ENCODE results near the gene TSPAN18.

TSPAN18 gene

DNA sequence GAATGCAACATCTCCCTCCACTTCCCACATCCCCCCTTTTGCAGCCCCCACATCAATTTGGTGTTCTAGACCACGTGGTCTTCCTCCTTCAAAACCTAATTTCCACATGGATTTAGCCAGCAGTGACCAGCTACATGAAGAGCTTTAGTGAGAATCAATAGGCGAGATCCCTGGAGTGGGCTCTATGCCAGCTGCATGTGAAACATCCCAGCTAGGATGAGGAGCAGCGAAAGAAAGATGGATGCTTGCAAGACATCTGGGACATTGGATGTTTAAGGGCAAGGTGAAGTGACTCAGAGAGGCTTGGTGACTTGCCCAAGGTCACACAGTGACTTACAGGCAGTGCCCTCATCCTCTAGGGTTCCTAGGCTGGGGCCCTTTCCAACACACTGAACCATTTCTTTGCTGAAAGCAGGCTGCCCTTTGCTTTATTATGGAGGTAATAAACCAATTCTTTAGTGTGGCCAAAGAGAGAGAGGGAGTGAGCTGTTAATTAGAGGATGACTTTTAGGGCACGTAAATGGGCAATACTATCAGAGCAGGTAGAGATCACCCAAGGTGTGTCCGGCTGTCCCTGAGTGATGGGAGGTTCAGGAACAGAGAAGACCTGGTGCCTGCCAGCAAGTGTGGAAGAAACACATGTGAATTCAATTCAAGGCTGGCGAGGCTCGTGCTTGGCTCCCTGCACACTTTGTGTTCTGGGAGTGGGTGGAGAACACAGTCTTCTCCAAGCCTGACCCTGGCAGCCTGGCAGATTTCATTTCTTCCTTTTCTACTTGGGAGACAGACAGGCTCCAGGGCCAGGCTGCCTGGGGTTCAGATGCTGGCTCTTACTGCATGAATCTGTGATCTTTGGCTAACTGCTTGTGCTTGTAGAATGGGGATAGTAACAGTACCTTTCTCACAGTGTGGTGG, 24.0 kb downstream of the TSPAN18 start:
- no peaks in the 10 kb centered on the region for H3K36me3 ChIP-seq (ENCODE audit: control insufficient read depth, insufficient read depth, low read length)
- H3K4me3 ChIP-seq (replicated peaks; ENCODE audit: low read depth, low read length), result no peak overlapping the region
- TF ChIP-seq, protein P1, sequence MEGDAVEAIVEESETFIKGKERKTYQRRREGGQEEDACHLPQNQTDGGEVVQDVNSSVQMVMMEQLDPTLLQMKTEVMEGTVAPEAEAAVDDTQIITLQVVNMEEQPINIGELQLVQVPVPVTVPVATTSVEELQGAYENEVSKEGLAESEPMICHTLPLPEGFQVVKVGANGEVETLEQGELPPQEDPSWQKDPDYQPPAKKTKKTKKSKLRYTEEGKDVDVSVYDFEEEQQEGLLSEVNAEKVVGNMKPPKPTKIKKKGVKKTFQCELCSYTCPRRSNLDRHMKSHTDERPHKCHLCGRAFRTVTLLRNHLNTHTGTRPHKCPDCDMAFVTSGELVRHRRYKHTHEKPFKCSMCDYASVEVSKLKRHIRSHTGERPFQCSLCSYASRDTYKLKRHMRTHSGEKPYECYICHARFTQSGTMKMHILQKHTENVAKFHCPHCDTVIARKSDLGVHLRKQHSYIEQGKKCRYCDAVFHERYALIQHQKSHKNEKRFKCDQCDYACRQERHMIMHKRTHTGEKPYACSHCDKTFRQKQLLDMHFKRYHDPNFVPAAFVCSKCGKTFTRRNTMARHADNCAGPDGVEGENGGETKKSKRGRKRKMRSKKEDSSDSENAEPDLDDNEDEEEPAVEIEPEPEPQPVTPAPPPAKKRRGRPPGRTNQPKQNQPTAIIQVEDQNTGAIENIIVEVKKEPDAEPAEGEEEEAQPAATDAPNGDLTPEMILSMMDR (IDR thresholded peaks at IDR 0.05; ENCODE audit: insufficient read depth, low read length, poor library complexity, severe bottlenecking), result no peak
- no peaks in the 10 kb centered on the region; the same call in none of the 2 replicates for H3K27me3 ChIP-seq (replicated peaks; ENCODE audit: control insufficient read depth, insufficient read depth, low read length)
- no peak for DNase-seq (ENCODE audit: extremely low read depth, insufficient read length)

DNA sequence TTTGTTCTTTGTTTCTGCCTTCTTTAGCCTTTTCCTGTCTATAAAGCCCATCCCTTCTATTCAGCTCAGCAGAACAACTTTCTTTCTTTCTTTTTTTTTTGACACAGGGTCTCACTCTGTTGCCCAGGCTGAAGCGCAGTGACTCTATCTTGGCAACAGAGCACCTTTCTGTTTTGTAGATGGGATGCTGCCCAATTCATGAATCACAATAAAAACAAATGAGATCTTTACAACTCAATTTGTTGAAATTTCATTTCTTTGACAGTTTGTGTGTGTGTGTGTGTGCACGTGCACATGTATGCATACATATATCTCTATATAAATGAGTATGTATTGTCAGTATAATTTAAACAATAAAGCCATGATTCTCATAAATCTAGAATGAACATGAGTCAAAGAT, 25.5 kb downstream of the TSPAN18 start:
- TF ChIP-seq, protein P1 (IDR thresholded peaks at IDR 0.05; ENCODE audit: insufficient read depth, low read length, poor library complexity, severe bottlenecking), result no peak
- DNase-seq (ENCODE audit: extremely low read depth, insufficient read length), result no peak
- H3K36me3 ChIP-seq (ENCODE audit: control insufficient read depth, insufficient read depth, low read length), result no peaks in the 10 kb centered on the region
- H3K27me3 ChIP-seq (replicated peaks; ENCODE audit: control insufficient read depth, insufficient read depth, low read length), result no peaks in the 10 kb centered on the region; the same call in none of the 2 replicates
- no peak overlapping the region for H3K4me3 ChIP-seq (replicated peaks; ENCODE audit: low read depth, low read length)

DNA sequence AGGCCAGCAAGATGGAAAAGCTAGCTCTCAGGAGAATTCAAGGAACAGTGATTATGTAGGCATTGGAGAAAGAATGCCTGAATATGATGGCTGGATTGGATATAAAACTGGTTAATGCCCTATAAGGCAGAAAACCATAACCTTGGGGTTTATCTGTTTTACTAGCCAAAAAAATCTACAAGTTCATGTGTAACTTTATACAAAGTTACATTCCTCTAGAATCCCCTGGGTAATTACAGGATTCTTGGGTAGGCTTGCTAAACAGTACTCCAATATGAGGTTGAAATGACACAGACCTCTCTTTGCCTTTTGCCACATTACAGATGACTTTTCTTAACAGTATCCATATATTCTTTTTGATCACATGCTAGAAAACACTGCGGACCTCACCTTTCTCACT, 26.0 kb downstream of the TSPAN18 start:
- DNase-seq (ENCODE audit: extremely low read depth, insufficient read length), result no peak
- Histone ChIP-seq H3K4me3 (replicated peaks; ENCODE audit: low read depth, low read length) (no peak overlapping the region), H3K27me3 (replicated peaks; ENCODE audit: control insufficient read depth, insufficient read depth, low read length) (no peaks in the 10 kb centered on the region; the same call in none of the 2 replicates), H3K36me3 (ENCODE audit: control insufficient read depth, insufficient read depth, low read length) (no peaks in the 10 kb centered on the region)
- TF ChIP-seq, protein P1 (IDR thresholded peaks at IDR 0.05; ENCODE audit: insufficient read depth, low read length, poor library complexity, severe bottlenecking), result no peak

DNA sequence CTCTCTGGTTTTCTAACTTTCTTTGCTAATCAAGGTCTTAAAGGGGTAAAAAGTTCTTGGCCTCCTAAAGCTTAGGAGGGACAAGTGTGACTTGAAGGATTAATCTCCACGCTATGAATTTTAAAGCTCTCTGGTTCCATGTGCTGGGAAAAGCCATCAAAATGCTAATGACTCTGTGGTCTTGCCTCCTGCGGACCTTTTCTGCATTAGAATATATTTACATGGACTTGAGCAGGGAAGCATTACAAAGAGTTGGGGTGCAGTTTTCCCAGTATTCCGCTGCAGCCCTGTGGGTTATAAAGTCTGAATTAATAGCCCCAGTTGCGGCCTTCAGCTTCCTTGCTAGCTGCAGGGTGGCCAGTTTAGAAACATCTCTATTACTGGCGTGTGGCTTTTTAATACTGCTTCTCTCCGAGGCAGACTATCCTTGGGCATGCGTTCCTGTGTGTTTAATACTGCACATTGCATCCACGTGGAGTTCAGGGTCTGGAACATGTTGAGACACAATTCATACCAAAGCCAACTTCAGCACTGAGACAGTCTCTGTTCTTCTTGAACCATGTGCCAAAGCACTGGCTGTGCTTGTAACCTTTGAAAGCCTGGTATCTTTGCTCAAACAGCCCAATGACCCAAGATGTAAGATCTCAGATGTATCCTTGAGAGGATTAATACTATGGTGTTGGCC, 27.3 kb downstream of the TSPAN18 start:
- no peaks in the 10 kb centered on the region; the same call in none of the 2 replicates for H3K27me3 ChIP-seq (replicated peaks; ENCODE audit: control insufficient read depth, insufficient read depth, low read length)
- H3K36me3 ChIP-seq (ENCODE audit: control insufficient read depth, insufficient read depth, low read length), result no peaks in the 10 kb centered on the region
- TF ChIP-seq, protein P1 (IDR thresholded peaks at IDR 0.05; ENCODE audit: insufficient read depth, low read length, poor library complexity, severe bottlenecking), result no peak
- no peak for DNase-seq (ENCODE audit: extremely low read depth, insufficient read length)
- no peak overlapping the region for H3K4me3 ChIP-seq (replicated peaks; ENCODE audit: low read depth, low read length)

DNA sequence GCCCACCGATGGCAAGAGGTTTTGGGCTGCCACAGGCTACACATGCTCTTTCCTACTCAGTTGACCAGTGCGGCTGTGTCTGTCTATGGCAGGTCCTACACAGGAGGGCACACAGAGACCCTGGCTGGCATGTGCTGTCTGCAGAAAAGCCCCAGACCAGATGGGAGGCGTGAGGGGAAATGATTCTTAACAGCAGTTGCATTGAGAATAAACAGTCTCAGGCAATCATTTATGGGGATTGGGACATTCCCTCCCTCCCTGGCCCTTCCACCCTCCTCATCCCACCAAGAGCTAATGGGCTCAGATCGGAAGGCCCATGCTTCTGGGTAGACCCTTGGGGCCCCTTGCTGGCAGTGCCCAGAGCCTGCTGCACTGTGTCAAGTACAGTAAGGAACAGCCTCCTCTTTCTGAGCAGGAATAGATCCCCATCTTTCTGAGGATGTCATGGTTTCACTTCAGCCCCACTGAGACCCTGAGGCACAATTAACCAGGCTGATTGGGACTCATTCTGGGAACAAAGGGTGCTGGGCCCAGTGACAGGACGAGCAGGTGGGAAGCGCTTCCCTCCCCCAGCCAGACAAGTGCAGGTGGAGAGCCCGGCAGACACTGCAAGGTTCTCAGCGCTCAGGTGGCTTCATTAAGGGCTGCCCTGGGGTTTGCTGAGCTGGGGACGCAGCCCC, 28.3 kb downstream of the TSPAN18 start:
- TF ChIP-seq, protein P1 (IDR thresholded peaks at IDR 0.05; ENCODE audit: insufficient read depth, low read length, poor library complexity, severe bottlenecking), result no peak
- Histone ChIP-seq H3K27me3 (replicated peaks; ENCODE audit: control insufficient read depth, insufficient read depth, low read length) (no peaks in the 10 kb centered on the region; the same call in none of the 2 replicates), H3K36me3 (ENCODE audit: control insufficient read depth, insufficient read depth, low read length) (no peaks in the 10 kb centered on the region), H3K4me3 (replicated peaks; ENCODE audit: low read depth, low read length) (no peak overlapping the region)
- no peak for DNase-seq (ENCODE audit: extremely low read depth, insufficient read length)

Data from GM06990 (cell line).